GM21619 (cell line): ENCODE measurements around the gene TIGD3.

Experiments
- ATAC-seq: cut with Tn5 transposase; IDR thresholded peaks from one replicate; pipeline ENCODE4 v1.9.1; 2021; ENCODE audit not compliant: unreplicated experiment

Gene TIGD3

DNA sequence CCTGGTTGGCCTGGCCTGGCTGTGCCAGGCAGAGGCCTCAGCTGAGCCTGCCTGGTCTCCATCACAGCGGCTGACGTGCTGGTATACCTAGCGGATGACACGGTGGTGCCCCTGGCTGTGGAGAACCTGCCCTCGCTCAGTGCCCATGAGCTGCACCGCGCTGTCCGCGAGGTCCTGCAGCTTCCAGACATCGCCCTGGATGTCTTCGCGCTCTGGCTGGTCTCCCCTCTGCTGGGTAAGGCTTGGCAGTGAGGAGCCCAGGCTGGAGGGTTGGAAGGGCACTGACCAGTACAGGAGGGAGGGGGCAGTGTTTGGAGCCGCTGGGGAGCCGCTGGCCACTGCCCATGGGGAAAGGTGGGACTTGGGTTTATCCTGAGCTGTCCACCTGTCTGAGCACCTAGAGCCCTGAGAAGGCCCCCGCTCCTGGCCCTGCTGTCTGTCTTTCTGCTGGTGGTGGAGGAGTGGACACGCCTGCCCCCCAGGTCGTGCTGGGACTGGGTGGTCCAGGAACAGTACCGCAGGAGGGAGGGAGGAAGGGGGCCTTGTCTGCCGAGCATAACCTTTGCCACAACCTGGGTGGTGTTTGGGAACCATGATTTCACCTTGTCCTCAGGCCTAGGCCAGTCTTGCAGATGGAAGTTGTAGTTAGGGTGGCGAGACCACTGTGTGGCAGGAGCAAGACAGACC is 34.9 kb downstream of the TIGD3 start:
- no peak for ATAC-seq

DNA sequence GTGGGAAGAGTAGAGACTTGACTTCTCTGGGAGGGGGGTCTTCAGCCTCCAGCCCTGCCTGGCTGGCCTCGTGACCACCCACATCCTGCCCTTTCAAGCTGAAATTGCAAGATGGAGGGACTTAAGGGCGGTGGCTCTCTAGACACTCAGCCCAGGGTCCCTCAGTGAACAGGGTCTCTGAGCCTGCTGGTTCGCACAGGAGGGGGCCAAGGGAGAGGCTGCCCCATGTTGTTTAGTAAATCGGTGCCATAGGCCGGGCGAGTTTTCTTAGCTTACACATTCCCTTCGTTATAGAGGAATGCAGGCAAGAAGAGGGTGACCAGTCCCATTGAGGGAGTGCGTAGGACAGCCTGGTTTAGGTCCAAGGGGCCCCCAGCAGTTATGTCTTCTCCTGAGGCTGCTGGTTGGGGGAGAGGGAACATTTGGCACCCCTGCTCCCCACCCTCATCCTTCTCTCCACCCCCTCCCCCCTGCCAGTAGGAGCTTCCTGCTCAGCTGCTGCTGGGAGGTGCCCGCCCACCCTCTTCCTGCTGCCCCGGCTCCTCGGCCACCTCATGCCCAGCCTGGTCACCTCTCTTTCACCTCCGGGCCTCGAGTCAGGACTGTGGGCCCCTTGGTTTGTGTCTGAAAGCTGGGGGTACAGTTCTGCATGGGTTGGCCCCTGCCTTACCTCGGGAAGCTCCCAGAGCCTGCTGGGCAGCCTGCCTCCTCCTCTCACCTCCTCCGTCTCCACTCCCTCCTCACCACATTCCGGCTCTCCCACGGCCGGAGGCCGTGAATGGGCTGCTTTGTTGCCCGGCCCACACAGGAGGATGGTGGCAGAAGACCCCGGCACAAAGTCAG is 35.8 kb downstream of the TIGD3 start:
- ATAC-seq = no peak

GRCh38 chr11:65390996-65391395 is 36.4 kb downstream of the TIGD3 start:
- no peak for ATAC-seq

DNA sequence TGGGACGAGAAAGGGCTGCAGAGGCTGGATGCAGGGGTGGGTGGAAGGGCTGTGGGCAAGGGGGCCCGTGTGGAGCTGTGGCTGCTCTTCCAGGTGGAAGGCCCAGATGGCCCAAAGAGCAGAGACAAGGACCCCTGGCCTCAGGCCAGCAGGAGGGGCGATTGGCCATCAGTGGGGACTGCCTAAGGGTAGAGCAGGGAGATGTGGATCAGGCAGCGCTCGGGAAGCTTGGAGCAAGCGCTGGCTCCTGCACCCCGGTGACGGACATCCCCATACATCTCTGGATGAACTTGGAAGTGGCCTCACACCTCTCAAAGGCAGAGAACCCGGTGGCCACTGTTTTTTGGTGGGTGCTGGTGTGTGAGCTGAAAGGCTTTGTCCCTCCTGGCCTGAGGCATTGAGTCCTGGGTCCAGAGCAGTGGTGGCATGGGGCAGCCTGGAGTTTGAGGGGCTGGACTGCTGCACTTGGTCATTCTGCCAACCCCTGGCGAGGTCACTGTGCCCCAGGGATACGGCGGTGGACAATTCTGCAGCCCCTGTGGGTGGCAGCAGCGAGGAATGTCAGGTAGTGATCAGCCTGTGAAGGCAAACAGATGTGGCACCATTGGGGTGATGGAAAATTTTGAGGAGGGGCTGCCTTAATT is 37.8 kb downstream of the TIGD3 start:
- no peak for ATAC-seq

DNA sequence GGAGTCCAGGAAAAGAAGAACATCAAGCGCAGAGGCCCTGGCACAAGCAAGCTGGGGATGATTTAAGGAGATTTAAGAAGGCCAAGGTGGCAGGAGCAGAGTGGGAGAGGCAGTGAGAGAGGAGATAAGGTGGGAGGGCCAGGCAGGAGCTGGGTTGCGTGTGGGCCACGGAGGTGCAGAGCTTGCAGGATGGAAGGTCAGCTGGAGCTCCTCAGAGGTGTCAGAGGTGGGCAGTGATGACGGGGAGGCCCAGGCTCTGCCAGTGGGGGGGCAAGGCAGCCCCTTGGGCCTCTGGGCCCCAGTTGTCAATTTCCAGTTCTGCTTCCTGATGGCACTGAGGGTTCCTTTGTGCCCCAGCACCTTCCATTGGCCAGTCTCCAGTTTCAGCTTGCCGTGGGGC is 38.3 kb downstream of the TIGD3 start:
- no peak for ATAC-seq

GRCh38 chr11:65393513-65394079 is 39.0 kb downstream of the TIGD3 start:
- no peak for ATAC-seq

- ATAC-seq = no peak
These were observed 39.6 kb downstream of the TIGD3 start for GRCh38 chr11:65394125-65394536.

DNA sequence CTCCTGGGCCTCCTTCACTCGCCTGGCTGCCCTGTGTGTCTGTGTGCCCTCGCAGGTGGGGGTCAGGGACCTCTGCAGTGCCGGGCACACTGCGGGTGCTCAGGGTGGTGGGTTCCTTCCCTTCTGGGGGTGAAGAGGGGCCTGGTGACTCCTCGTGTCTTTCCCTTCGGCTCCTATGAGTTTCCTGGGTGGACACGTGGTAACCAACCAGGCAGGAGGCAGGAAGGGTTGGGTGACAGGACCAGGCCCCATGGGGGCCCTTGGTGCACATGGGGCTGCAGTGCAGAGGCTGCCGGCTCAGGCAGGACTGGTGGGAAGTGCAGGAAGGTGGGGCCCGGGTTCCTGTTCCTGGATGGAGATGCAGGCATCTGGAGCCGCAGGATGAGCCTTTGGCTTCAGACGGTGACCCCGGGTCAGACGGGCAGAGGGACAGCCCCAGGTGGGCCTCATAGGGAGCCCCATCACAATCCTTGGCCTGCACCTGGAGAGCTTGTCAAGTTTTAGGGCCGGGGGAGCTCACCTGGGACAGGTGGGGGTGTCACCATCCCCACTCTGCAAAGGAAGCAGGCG is 41.5 kb downstream of the TIGD3 start:
- ATAC-seq = no peak

GRCh38 chr11:65396769-65397745 is 42.5 kb downstream of the TIGD3 start:
- no peak for ATAC-seq

DNA sequence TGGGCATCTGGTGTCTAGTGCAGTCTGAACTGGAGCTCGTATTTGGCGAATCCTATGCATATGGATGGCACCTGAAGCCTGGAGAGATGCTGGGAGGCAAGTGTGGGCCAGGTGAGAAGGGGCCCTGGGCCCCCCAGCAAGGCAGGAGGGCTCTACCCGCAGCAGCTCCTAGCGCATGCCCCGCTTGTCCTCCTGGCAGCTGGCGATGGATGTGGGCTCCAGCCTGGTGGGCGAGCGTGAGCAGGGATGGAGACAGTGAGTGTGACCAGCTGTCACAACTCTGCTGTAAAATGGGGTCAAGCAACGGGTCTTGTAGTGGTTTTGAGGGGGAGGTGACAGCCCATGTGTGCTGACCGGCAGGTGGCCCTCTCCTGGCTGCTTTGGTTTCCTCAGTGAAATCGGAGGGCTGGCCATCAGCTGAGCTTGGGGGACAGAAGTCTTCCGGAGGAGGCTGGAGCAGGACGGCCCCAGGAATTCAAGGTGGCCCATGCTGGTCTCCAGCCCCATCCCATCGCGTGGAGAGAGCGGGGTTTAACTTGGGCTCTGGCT is 43.9 kb downstream of the TIGD3 start:
- no peak for ATAC-seq

DNA sequence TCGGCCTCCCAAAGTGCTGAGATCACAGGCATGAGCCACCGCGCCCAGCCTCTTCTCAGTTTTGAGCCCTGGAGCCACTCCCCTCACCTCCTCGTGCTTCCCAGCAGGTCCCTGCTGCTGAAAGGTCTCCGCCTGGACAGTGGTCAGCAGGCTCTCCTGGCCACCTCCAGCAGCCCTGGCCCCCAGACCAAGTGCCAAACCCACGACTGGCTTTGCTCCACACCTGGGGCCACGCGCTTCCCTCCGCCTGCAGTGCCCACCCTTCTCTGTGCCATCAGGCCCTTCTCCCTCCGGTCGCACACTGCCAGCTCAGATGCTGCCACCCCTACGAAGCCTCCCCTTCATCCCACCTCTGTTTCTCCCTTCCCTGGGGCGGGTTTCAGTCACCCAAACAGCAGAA is 44.7 kb downstream of the TIGD3 start:
- ATAC-seq = no peak

- ATAC-seq = no peak
These were observed 45.3 kb downstream of the TIGD3 start for GRCh38 chr11:65399845-65400244.

- no peak for ATAC-seq
These were observed 45.9 kb downstream of the TIGD3 start for GRCh38 chr11:65400307-65401072.

DNA sequence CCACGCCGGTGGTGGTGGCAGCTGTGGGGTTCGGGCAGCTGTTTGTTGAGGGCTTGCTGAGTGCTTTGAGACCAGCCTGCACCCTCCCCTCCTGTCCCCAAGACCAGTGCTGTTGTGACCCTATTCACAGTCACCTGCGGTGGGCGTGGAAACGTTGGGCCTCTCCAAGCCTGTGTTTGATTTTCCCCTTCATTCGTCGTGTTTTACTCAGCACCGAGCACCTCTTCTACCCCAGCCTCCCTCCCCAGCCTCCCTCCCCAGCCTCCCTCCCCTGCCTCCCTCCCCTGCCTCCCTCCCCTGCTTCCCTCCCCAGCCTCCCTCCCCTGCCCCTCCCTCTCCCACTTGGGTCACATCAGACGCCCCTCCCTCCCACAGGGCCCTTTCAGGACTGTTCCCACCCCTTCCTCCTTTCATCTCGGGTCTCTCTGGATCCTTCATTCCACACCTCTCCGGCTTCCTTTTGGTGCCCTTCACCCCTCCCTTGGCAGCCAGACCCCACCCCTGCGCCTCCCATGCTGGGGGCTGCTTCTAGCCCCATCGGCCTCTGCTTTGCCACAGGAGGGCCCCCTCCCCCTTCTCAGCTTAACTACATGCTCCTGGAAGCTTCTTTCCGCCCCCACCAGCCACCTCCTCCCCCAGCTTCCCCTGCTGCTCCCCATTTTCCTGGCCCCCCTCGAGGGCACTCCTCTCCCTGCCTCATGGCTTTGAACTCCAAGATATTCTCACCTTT is 46.7 kb downstream of the TIGD3 start:
- ATAC-seq = no peak

DNA sequence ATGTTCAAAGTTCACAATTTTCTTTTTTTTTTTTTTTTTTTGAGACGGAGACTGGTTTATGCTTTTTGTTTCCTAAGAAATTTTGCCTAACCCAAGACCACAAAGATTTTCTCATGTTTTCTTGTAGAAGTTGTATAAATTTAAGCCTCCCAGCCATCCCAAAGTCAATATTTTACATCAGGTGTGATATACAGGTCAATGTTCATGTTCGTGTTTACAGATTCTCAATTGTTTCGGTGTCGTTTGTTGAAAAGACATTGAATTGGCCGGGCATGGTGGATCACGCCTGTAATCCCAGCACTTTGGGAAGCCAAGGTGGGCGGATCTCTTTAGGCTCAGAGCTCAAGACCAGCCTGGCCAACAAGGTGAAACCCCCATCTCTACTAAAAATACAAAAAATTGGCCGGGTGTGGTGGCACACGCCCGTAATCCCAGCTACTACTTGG is 47.3 kb downstream of the TIGD3 start:
- no peak for ATAC-seq

DNA sequence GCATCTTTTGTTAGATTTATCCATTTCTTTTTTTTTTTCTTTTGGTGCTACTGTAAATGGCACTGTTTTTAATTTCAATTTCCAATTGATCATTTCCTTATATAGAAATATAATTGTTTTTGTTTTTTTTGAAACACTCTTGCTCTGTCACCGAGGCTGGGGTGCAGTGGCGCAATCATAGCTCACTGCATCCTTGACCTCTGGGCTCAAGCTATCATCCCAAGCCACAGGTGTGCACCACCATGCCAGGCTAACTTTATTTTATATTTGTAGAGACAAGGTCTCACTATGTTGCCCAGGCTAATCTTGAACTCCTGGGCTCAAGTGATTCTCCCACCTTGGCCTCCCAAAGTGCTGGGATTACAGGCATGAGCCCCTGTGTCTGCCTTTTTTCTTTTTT is 48.2 kb downstream of the TIGD3 start:
- no peak for ATAC-seq

GRCh38 chr11:65403607-65404121 is 49.1 kb downstream of the TIGD3 start:
- no peak for ATAC-seq

DNA sequence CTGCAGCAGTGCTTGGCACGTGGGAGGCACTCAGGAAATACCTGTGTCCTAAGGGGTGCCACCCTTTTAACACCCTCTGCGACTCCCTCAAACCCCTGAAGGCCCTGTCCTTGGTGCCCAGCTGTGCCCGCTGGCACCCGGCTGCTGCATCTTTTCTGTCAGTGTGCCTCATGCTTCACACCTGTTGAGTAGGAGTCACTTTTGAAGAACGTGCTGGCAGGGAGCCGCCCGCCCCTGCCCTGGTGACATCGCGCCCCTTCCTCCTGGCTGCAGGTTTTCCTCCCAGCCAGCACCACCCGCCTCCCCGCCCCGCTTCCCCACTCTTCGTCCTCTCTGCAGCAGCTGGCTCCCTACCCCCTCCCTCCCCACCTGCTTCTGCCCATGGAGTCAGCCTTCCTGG is 49.7 kb downstream of the TIGD3 start:
- ATAC-seq = no peak
